NCI-H2171 (cell line): ENCODE measurements around the gene ZNF648.
"Not testable (repeated sequence)": the region's sequence is repeated elsewhere in the genome, so short reads cannot be mapped to it uniquely, and the experiment has no call there.

Experiments
- DNase-seq: peaks from one replicate; lab custom pipeline; 2025; lab: John Stamatoyannopoulos, UW

The ZNF648 gene

DNA sequence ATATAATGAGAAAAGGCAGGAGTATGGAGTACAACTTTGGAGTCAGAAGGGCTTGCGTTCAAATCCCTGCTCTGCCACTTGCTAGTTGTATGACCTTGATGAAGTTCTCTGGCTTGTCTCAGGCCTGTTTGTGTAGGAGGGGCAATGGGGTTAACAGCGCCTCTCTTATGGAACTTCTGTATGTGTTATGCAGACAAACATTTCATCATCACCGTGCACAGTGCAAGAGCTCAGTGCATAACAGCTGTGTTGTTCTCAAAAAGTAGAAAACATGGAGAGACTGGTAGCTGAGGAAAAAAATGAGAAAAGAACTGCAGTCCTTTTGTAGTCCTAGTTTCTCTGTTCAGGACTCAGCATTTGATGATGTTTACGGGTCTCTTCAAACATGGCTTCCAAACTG is 10.4 kb upstream of the ZNF648 start:
- no peak for DNase-seq

- DNase-seq, result peak; percentile 21
Observed at GRCh38 chr1:182069028-182069466, 7.5 kb upstream of the ZNF648 start.

- DNase-seq, result no peak
Observed at GRCh38 chr1:182066934-182067333, 5.4 kb upstream of the ZNF648 start.

DNA sequence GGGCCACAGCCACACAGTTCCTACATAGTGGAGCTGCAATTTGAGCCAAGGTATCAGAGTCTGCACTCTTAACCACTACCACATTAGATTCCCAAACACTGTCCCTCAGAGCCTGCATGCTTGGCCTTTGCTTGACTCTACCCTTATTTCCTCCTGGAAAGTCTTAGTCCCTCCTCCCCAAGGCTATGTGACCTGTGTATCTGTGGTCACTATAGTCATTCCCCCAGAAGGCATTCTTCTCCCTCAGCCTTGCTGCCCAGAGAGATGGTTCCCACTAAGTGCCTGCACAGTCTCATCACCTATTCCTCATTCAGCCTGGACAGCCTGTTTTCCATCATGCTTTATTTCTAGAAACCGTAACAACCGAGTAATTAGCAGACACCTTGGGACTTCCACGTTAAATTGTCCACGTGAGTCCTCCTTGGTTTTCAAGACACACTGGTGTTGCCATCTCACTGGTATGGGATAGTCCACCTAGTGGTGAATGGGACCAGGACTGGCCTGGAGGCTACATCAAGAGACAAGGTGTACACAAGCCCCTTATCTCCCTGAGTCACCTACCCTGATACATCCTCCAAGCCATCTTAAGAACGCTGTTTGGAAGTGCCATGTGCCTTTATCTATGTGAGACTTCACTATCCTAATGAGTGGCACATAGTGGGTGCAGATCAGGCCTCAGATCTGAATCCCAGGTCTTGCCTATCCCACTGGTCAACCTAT is 3.8 kb upstream of the ZNF648 start:
- no peak for DNase-seq

DNA sequence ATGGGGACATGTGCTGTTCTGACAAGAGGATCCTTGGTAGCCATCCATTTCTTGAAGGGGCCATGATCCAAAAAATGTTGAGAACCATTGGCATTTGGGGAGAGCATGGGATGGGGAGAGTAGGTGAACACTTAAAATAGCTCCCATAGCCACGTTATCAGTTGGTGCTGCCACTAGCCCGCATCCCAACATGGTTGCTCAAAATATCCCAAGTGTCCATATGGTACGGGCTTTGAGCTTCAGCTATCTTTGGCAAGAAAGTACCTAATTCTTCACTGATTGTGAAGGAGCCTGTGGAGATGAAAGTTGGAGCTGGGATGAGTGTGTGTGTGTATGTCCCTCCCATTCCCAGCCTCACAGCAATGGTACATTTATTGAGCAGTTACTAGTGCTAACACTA is 3.1 kb upstream of the ZNF648 start:
- DNase-seq, result no peak

GRCh38 chr1:182062223-182062622 is 711 bp upstream of the ZNF648 start:
- DNase-seq, result no peak

GRCh38 chr1:182060877-182061276 is 635 bp downstream of the ZNF648 start:
- no peak for DNase-seq

DNA sequence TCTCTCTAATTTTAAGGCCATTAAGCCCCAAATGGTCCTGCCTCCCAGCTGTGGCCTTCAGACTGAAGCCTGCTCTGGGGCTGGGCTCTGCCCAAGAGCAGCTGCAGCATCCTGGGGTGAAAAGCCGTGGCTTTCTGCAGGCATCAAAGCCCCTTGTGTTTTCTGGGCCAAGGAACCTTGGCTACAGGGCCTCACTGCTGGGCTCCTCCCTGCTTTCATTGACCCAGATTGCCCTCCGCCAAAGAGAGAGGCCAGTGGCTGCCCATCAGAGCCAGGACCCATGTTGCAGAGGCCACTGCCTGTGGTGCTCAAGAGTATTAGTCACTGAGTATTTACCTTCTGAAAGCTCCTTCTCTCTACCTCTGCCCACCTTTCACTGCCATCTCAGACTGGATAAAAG is 1.6 kb downstream of the ZNF648 start:
- DNase-seq, result no peak

GRCh38 chr1:182056601-182057366 is 4.7 kb downstream of the ZNF648 start:
- DNase-seq, result no peak

DNA sequence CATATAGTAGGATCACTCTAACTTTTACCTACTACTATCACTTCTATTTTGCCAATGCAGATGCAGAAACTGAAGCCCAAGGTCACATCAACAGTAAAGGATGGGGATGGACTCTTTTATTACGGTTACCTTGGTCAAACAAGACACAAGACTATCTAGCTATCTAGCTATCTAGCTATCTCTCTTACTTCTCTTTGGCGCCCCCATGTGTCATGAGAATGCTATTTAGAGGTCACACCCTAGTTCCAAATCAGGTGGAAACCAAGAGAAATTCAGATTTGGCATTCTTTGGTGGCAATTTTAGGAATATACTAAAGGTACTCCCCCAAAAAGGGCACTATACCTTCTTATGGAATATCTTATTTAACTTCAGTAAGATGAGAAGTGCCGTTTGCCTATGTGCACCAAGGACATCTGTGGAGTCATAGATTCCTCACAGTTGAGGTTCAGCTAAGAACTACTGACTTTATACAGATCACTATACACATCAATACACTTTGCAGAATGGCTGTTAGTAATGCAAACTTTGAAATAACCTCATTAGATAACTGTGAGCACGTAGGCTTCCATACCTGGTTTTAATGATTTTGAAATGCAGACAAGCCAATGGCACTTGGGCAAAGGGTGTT is 6.7 kb downstream of the ZNF648 start:
- peak; percentile 32 for DNase-seq

GRCh38 chr1:182052355-182052754 is 9.2 kb downstream of the ZNF648 start:
- DNase-seq, result no peak

DNA sequence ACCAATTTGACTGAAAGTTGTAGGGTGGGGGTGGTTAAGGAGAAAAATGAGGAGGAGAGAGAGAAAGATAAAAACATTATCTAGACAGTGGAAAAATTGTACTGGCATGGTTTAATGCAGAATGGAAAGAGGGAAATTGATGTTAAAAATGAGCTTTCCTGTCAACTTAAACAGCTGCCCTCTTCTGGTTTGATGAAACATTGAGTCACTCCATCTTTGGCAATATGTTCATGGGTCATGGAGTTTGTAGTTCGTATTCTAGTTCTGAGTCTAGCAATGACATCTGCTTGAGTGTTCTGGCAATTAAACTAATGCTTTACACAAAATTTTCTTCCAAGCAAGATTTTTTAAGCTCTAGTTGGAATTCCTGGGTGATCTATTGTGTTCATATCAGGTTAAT is 9.6 kb downstream of the ZNF648 start:
- DNase-seq, result no peak

- DNase-seq, result no peak
Observed at GRCh38 chr1:182050481-182051448, 10.7 kb downstream of the ZNF648 start.

DNA sequence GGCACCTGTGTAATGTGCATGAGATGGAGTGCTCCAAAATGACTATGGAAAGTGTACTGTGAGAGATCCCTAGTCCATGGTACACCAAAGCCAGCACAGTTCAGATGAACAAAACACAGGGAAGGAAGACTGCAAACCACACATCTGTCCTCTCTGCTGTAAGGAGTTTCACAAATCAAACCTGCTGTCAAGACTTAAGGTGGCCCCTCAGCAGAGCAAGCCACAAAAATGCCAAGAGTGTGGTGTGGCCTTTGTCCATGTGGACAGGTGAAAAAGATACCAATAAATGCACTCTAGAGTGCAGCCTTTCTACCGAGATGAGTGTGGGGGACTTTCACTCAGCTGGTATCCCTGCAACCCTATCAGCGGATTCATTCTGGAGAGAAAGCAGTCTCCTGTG is 12.9 kb downstream of the ZNF648 start:
- DNase-seq, result no peak

- no peak for DNase-seq
Observed at GRCh38 chr1:182046763-182047162, 14.7 kb downstream of the ZNF648 start.

GRCh38 chr1:182045481-182045880 is 16.0 kb downstream of the ZNF648 start:
- not testable (repeated sequence) for DNase-seq

GRCh38 chr1:182041615-182042014 is 19.9 kb downstream of the ZNF648 start:
- DNase-seq, result no peak

DNA sequence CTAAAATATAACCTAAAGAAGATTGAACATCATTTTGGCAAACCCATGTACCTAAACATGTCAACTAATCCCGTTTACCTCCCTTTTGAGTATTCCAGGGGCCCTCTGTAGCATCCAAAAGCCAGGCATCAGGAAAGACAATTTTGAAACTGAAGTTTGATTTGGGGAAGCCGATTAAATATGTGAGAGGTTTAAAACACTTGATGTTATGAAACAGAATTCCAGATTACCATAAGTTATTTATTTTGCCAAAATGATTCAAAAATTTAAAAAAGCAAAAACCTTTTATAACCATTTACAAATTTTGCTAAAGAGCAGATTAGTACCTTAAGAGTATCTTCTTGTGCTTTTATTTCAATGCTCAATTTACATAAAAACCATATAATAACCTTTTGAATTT is 23.3 kb downstream of the ZNF648 start:
- no peak for DNase-seq

GRCh38 chr1:182035097-182035770 is 26.3 kb downstream of the ZNF648 start:
- DNase-seq, result no peak

DNA sequence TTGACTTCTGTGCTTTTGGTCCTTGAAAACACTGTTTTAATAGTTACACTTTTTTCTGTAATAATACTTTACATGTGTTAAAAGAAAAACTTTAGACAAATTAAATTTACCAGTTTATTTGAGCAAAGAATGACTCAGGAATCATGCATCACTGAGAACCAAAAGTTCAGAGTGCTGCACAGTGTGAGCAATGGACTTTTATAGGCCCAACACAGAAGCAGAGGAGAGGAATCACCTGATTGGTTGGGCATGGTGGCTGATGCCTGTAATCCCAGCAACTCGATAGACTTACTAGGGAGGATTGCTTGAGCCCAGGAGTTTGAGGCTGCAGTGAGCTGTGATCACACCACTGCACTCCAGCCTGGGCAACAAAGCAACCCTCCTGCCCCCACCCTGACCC is 29.3 kb downstream of the ZNF648 start:
- no peak for DNase-seq
